ENCODE results near the gene MAN1A2. TPM values are rescaled to one million over a fixed set of nuclear protein-coding genes. Genes with fewer than 3 reads are reported as not detected.
A peak's percentile ranks its signal among the peaks of the same experiment; 100 is the strongest.

Gene MAN1A2
- total RNA-seq, 1 experiment from 2014 or later = 38.1 TPM

- Histone ChIP-seq H3K9ac (ENCODE audit: low read length) (peak overlapping the region; percentile 86), H3K9me2 (ENCODE audit: insufficient read depth) (no peaks in the 10 kb centered on the region), H3K79me2 (ENCODE audit: insufficient read depth, low read length) (peaks cover 47% of the 10 kb centered on the region), H3K36me3 (ENCODE audit: control insufficient read depth in 1 of 2, insufficient read depth in 2 of 2, low read length in 2 of 2) (no peaks in the 10 kb centered on the region), H2AFZ (ENCODE audit: low read depth, low read length, poor library complexity, severe bottlenecking) (no peak overlapping the region), H3K4me1 (ENCODE audit: control insufficient read depth in 1 of 2, insufficient read depth in 2 of 2, low read length in 2 of 2) (peaks cover 14 to 30% of the 10 kb centered on the region in 2 experiments), H3K9me3 (ENCODE audit: control insufficient read depth in 1 of 2, insufficient read depth in 1 of 2, low read depth in 1 of 2, low read length in 2 of 2) (no peaks in the 10 kb centered on the region), H3K27ac (ENCODE audit: low read depth, low read length) (peak overlapping the region; percentile 97), H4K20me1 (ENCODE audit: insufficient read depth) (no peaks in the 10 kb centered on the region), H3K4me2 (ENCODE audit: low read length) (peak overlapping the region; percentile 87), H3K4me3 (replicated peaks in 1 of 2; ENCODE audit: low read depth in 1 of 2, low read length in 2 of 2) (peak overlapping the region; percentile 65 to 77), H3K27me3 (ENCODE audit: insufficient read depth, low read length) (no peaks in the 10 kb centered on the region)
- intact Hi-C loops (cut with micrococcal nuclease) = no loop called here
- ATAC-seq = peak; percentile 78
- DNase-seq (ENCODE audit: low read depth, low spot score) = no peak
- POLR2A ChIA-PET = no interaction called here
- TSS peak; percentile 86 for BruUV-seq (replicated peaks)
- CTCF ChIA-PET = no interaction called here
- RAD21 ChIA-PET (ENCODE audit: low non-redundant PET in 1 of 2, low total read pairs in 2 of 2, uncharacterized antibody in 2 of 2, unreplicated experiment in 2 of 2) = no interaction called here
- TF ChIP-seq YY1 (IDR thresholded peaks at IDR 0.05; ENCODE audit: extremely low read depth, insufficient replicate concordance, low read depth, low read length) (no peak), ZBTB33 (IDR thresholded peaks at IDR 0.05; ENCODE audit: extremely low read depth, insufficient replicate concordance, low read length) (no peak), ATF3 (IDR thresholded peaks at IDR 0.05) (no peak), JUND (IDR thresholded peaks at IDR 0.05) (no peak), MAX (IDR thresholded peaks at IDR 0.05) (peak; percentile 70), ZFX (IDR thresholded peaks at IDR 0.05) (peak; percentile 98; the same call in 1 of the 2 replicates), POLR2AphosphoS5 (IDR thresholded peaks at IDR 0.05; ENCODE audit: low read depth, low read length) (peak; percentile 67), ZNF274 (IDR thresholded peaks at IDR 0.05; ENCODE audit: low read depth, low read length) (no peak), POLR2A (IDR thresholded peaks at IDR 0.05; ENCODE audit: borderline replicate concordance, extremely low read depth, insufficient read depth, insufficient read length) (peak; percentile 69), EZH2 (IDR thresholded peaks at IDR 0.05) (no peak), CBX3 (IDR thresholded peaks at IDR 0.05; ENCODE audit: low read depth) (no peak), EGR1 (IDR thresholded peaks at IDR 0.05; ENCODE audit: low read depth) (no peak), SP1 (IDR thresholded peaks at IDR 0.05; ENCODE audit: low read depth) (no peak), SRF (IDR thresholded peaks at IDR 0.05; ENCODE audit: low read depth) (no peak), FOSL1 (IDR thresholded peaks at IDR 0.05; ENCODE audit: low read depth) (no peak), EZH2phosphoT487 (IDR thresholded peaks at IDR 0.05; ENCODE audit: borderline replicate concordance) (no peak), ELF1 (IDR thresholded peaks at IDR 0.05; ENCODE audit: borderline replicate concordance, low read depth) (no peak), CEBPB (IDR thresholded peaks at IDR 0.05; ENCODE audit: low read depth) (no peak), TCF7L2 (IDR thresholded peaks at IDR 0.05; ENCODE audit: borderline replicate concordance, extremely low read depth, insufficient read depth, insufficient read length) (no peak), RAD21 (IDR thresholded peaks at IDR 0.05; ENCODE audit: low read depth) (no peak), CTCF (IDR thresholded peaks at IDR 0.05 in 2 of 3, conservative IDR thresholded peaks at IDR 0.05 in 1 of 3; ENCODE audit: borderline replicate concordance in 1 of 3, insufficient read depth in 1 of 3, low read depth in 2 of 3, low read length in 2 of 3) (no peak), SIN3A (IDR thresholded peaks at IDR 0.05; ENCODE audit: low read depth) (no peak)
These were observed 838 bp upstream of the MAN1A2 start for GRCh38 chr1:117366177-117367045.

Measured in HCT116 (cell line).